Activated naive CD4-positive, alpha-beta T cell treated with anti-CD3 and anti-CD28 coated beads, Interleukin-2, amount 50 U/mL, for 24 hours (primary cell): ENCODE results near the gene NR2F1-AS1.

Experiments used
- H3K27ac Mint-ChIP-seq: one replicate; pipeline ENCODE4 v1.8.0; 2021; ENCODE audit warnings: mild to moderate bottlenecking, mixed read lengths
- H3K27me3 Mint-ChIP-seq: one replicate; pipeline ENCODE4 v1.8.0; 2021; ENCODE audit warnings: mixed read lengths
- H3K36me3 Mint-ChIP-seq: one replicate; pipeline ENCODE4 v1.8.0; 2021; ENCODE audit warnings: mixed read lengths
- H3K4me1 Mint-ChIP-seq: one replicate; pipeline ENCODE4 v1.8.0; 2021; ENCODE audit warnings: mixed read lengths
- H3K4me3 Mint-ChIP-seq: one replicate; pipeline ENCODE4 v1.8.0; 2021; ENCODE audit warnings: mild to moderate bottlenecking, mixed read lengths
- H3K9me3 Mint-ChIP-seq: one replicate; pipeline ENCODE4 v1.8.0; 2021; ENCODE audit warnings: mixed read lengths

Gene NR2F1-AS1

GRCh38 chr5:93596676-93597490 is 15.9 kb upstream of the NR2F1-AS1 start:
- Mint-ChIP-seq H3K4me3 (no peak overlapping the region), H3K9me3 (peaks cover 3% of the 10 kb centered on the region), H3K27ac (no peak overlapping the region), H3K27me3 (peaks cover 43% of the 10 kb centered on the region), H3K36me3 (peaks cover 6% of the 10 kb centered on the region), H3K4me1 (no peaks in the 10 kb centered on the region)

- H3K36me3 Mint-ChIP-seq, result peaks cover 4% of the 10 kb centered on the region
- no peak overlapping the region for H3K4me3 Mint-ChIP-seq
- peaks cover 48% of the 10 kb centered on the region for H3K27me3 Mint-ChIP-seq
- peaks cover under 1% of the 10 kb centered on the region for H3K9me3 Mint-ChIP-seq
- peak overlapping the region; percentile 81 for H3K27ac Mint-ChIP-seq
- no peaks in the 10 kb centered on the region for H3K4me1 Mint-ChIP-seq
Observed at GRCh38 chr5:93596310-93596675, 15.3 kb upstream of the NR2F1-AS1 start.

GRCh38 chr5:93595420-93596147 is 14.6 kb upstream of the NR2F1-AS1 start:
- Mint-ChIP-seq H3K4me1 (no peaks in the 10 kb centered on the region), H3K9me3 (no peaks in the 10 kb centered on the region), H3K36me3 (peaks cover 4% of the 10 kb centered on the region), H3K27ac (no peak overlapping the region), H3K4me3 (no peak overlapping the region), H3K27me3 (peaks cover 54% of the 10 kb centered on the region)

GRCh38 chr5:93594591-93595419 is 13.8 kb upstream of the NR2F1-AS1 start:
- Mint-ChIP-seq H3K9me3 (no peaks in the 10 kb centered on the region), H3K27ac (no peak overlapping the region), H3K4me3 (no peak overlapping the region), H3K27me3 (peaks cover 61% of the 10 kb centered on the region), H3K36me3 (peaks cover 4% of the 10 kb centered on the region), H3K4me1 (no peaks in the 10 kb centered on the region)

- peaks cover 73% of the 10 kb centered on the region for H3K27me3 Mint-ChIP-seq
- no peak overlapping the region for H3K4me3 Mint-ChIP-seq
- no peaks in the 10 kb centered on the region for H3K9me3 Mint-ChIP-seq
- peaks cover 7% of the 10 kb centered on the region for H3K36me3 Mint-ChIP-seq
- no peaks in the 10 kb centered on the region for H3K4me1 Mint-ChIP-seq
- no peak overlapping the region for H3K27ac Mint-ChIP-seq
Observed at GRCh38 chr5:93593476-93594131, 12.6 kb upstream of the NR2F1-AS1 start.

- no peak overlapping the region for H3K27ac Mint-ChIP-seq
- H3K4me3 Mint-ChIP-seq, result no peak overlapping the region
- H3K36me3 Mint-ChIP-seq, result peaks cover 7% of the 10 kb centered on the region
- H3K9me3 Mint-ChIP-seq, result no peaks in the 10 kb centered on the region
- H3K27me3 Mint-ChIP-seq, result peaks cover 71% of the 10 kb centered on the region
- peaks cover under 1% of the 10 kb centered on the region for H3K4me1 Mint-ChIP-seq
Observed at GRCh38 chr5:93592883-93593282, 11.9 kb upstream of the NR2F1-AS1 start.

- peaks cover 7% of the 10 kb centered on the region for H3K36me3 Mint-ChIP-seq
- no peak overlapping the region for H3K27ac Mint-ChIP-seq
- no peak overlapping the region for H3K4me3 Mint-ChIP-seq
- H3K4me1 Mint-ChIP-seq, result peaks cover 3% of the 10 kb centered on the region
- no peaks in the 10 kb centered on the region for H3K9me3 Mint-ChIP-seq
- H3K27me3 Mint-ChIP-seq, result peaks cover 75% of the 10 kb centered on the region
Observed at GRCh38 chr5:93591323-93591945, 10.4 kb upstream of the NR2F1-AS1 start.

GRCh38 chr5:93590493-93590892 is 9.5 kb upstream of the NR2F1-AS1 start:
- Mint-ChIP-seq H3K36me3 (peaks cover 7% of the 10 kb centered on the region), H3K27me3 (peaks cover 75% of the 10 kb centered on the region), H3K4me1 (peaks cover 10% of the 10 kb centered on the region), H3K27ac (no peak overlapping the region), H3K9me3 (no peaks in the 10 kb centered on the region), H3K4me3 (no peak overlapping the region)

GRCh38 chr5:93589829-93590215 is 8.8 kb upstream of the NR2F1-AS1 start:
- Mint-ChIP-seq H3K27ac (no peak overlapping the region), H3K9me3 (no peaks in the 10 kb centered on the region), H3K36me3 (peaks cover 7% of the 10 kb centered on the region), H3K4me1 (peaks cover 10% of the 10 kb centered on the region), H3K4me3 (no peak overlapping the region), H3K27me3 (peaks cover 70% of the 10 kb centered on the region)

- Mint-ChIP-seq H3K9me3 (no peaks in the 10 kb centered on the region), H3K4me3 (no peak overlapping the region), H3K36me3 (peaks cover 5% of the 10 kb centered on the region), H3K27me3 (peaks cover 64% of the 10 kb centered on the region), H3K27ac (peak overlapping the region; percentile 72), H3K4me1 (peaks cover 10% of the 10 kb centered on the region)
Observed at GRCh38 chr5:93589152-93589828, 8.3 kb upstream of the NR2F1-AS1 start.

- Mint-ChIP-seq H3K27ac (peak overlapping the region; percentile 72), H3K4me1 (peaks cover 10% of the 10 kb centered on the region), H3K4me3 (peak overlapping the region; percentile 9)
Observed at GRCh38 chr5:93588352-93589151, 7.5 kb upstream of the NR2F1-AS1 start.

GRCh38 chr5:93587597-93588351 is 6.8 kb upstream of the NR2F1-AS1 start:
- Mint-ChIP-seq H3K4me3 (no peak overlapping the region), H3K36me3 (peaks cover 3% of the 10 kb centered on the region), H3K27ac (peak overlapping the region; percentile 46), H3K27me3 (peaks cover 53% of the 10 kb centered on the region), H3K4me1 (peaks cover 10% of the 10 kb centered on the region), H3K9me3 (no peaks in the 10 kb centered on the region)

More at GRCh38 chr5:93588352-93589151, 7.5 kb upstream of the NR2F1-AS1 start:
- H3K9me3 Mint-ChIP-seq, result no peaks in the 10 kb centered on the region
- H3K27me3 Mint-ChIP-seq, result peaks cover 58% of the 10 kb centered on the region
- peaks cover 5% of the 10 kb centered on the region for H3K36me3 Mint-ChIP-seq
